HCT116 (cell line): ENCODE measurements around the gene TPK1.

Source experiments
- CEBPB ChIP-seq: IDR thresholded peaks from 2 replicates; pipeline ENCODE4 v1.6.1; 2012; ENCODE audit warnings: low read depth
- EGR1 ChIP-seq: IDR thresholded peaks from 2 replicates; pipeline ENCODE4 v1.6.1; 2012; ENCODE audit warnings: low read depth
- EZH2 ChIP-seq: fragments of 200-600 bp; sonication (generic); IDR thresholded peaks from 2 replicates; pipeline ENCODE4 v1.6.1; 2017; ENCODE audit warnings: antibody characterized with exemption, mixed run types
- POLR2A ChIP-seq: IDR thresholded peaks from 2 replicates; pipeline ENCODE4 v1.7.0; 2011; ENCODE audit warnings: borderline replicate concordance; ENCODE audit not compliant: insufficient read depth, insufficient read length; ENCODE audit errors: extremely low read depth
- POLR2AphosphoS5 ChIP-seq: IDR thresholded peaks from 2 replicates; pipeline ENCODE4 v1.6.1; 2011; ENCODE audit warnings: mild to moderate bottlenecking, low read depth, low read length, moderate library complexity
- SP1 ChIP-seq: IDR thresholded peaks from 2 replicates; pipeline ENCODE4 v1.6.1; 2012; ENCODE audit warnings: low read depth
- ZFX ChIP-seq: fragments of 450-650 bp; IDR thresholded peaks from 2 replicates; pipeline ENCODE4 v1.6.1; 2017
- TF ChIP-seq, protein P1 (sequence below), 3 experiments: fragments of 200-600 bp in 1 of 3; sonication (generic) in 1 of 3; IDR thresholded peaks in 2 of 3; conservative IDR thresholded peaks in 1 of 3; 2 replicates each; pipeline ENCODE4 v1.5.1; 2012 to 2017; ENCODE audit warnings: low read depth in 2 of 3, low read length in 2 of 3, antibody characterized with exemption in 1 of 3, borderline replicate concordance in 1 of 3, control low read depth in 1 of 3, mild to moderate bottlenecking in 1 of 3, mixed read lengths in 1 of 3, mixed run types in 1 of 3, moderate library complexity in 1 of 3; ENCODE audit not compliant: insufficient read depth in 1 of 3
- TF ChIP-seq, protein P2 (sequence below): IDR thresholded peaks from 2 replicates; pipeline ENCODE4 v1.6.1; 2011; ENCODE audit warnings: mild to moderate bottlenecking, low read length, moderate library complexity; ENCODE audit not compliant: insufficient replicate concordance; ENCODE audit errors: extremely low read depth
- TF ChIP-seq, protein P3 (sequence below): IDR thresholded peaks from 2 replicates; pipeline ENCODE4 v1.6.1; 2012
- TF ChIP-seq, protein P4 (sequence below): IDR thresholded peaks from 2 replicates; pipeline ENCODE4 v1.6.1; 2012

DNA sequence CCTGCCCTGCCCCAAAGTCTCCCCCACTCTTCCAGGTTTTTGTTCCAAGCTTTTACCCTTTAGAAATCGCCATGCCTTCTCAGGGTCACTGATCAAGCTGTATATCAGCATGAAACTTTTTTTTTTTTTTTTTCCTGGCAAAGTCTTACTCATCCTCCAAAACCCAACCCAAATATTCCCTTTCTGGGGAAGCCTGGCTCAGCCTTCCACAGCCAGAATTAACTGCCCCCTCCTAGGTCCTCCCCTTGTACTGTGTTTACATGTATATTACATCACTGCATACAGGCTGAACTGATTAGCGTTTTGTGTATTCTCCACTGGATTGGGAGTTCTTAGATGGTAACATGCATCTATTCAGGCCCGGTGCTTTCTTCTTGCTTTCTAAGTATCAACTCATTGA is 427.7 kb downstream of the TPK1 start:
- no peak for TF ChIP-seq POLR2AphosphoS5
- TF ChIP-seq, protein P1, sequence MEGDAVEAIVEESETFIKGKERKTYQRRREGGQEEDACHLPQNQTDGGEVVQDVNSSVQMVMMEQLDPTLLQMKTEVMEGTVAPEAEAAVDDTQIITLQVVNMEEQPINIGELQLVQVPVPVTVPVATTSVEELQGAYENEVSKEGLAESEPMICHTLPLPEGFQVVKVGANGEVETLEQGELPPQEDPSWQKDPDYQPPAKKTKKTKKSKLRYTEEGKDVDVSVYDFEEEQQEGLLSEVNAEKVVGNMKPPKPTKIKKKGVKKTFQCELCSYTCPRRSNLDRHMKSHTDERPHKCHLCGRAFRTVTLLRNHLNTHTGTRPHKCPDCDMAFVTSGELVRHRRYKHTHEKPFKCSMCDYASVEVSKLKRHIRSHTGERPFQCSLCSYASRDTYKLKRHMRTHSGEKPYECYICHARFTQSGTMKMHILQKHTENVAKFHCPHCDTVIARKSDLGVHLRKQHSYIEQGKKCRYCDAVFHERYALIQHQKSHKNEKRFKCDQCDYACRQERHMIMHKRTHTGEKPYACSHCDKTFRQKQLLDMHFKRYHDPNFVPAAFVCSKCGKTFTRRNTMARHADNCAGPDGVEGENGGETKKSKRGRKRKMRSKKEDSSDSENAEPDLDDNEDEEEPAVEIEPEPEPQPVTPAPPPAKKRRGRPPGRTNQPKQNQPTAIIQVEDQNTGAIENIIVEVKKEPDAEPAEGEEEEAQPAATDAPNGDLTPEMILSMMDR (IDR thresholded peaks at IDR 0.05 in 2 of 3, conservative IDR thresholded peaks at IDR 0.05 in 1 of 3; ENCODE audit: borderline replicate concordance in 1 of 3, insufficient read depth in 1 of 3, low read depth in 2 of 3, low read length in 2 of 3): no peak
- no peak for TF ChIP-seq CEBPB
- no peak for TF ChIP-seq EZH2
- no peak for TF ChIP-seq POLR2A
- TF ChIP-seq EGR1: no peak
- TF ChIP-seq ZFX: no peak
- no peak for TF ChIP-seq SP1
- TF ChIP-seq, protein P2, sequence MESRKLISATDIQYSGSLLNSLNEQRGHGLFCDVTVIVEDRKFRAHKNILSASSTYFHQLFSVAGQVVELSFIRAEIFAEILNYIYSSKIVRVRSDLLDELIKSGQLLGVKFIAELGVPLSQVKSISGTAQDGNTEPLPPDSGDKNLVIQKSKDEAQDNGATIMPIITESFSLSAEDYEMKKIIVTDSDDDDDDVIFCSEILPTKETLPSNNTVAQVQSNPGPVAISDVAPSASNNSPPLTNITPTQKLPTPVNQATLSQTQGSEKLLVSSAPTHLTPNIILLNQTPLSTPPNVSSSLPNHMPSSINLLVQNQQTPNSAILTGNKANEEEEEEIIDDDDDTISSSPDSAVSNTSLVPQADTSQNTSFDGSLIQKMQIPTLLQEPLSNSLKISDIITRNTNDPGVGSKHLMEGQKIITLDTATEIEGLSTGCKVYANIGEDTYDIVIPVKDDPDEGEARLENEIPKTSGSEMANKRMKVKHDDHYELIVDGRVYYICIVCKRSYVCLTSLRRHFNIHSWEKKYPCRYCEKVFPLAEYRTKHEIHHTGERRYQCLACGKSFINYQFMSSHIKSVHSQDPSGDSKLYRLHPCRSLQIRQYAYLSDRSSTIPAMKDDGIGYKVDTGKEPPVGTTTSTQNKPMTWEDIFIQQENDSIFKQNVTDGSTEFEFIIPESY: no peak
- TF ChIP-seq, protein P3, sequence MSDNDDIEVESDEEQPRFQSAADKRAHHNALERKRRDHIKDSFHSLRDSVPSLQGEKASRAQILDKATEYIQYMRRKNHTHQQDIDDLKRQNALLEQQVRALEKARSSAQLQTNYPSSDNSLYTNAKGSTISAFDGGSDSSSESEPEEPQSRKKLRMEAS: no peak
- TF ChIP-seq, protein P4, sequence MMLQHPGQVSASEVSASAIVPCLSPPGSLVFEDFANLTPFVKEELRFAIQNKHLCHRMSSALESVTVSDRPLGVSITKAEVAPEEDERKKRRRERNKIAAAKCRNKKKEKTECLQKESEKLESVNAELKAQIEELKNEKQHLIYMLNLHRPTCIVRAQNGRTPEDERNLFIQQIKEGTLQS: no peak
